SK-N-SH treated with all-trans-retinoic acid at 6 μM for 48 hours (cell line): ENCODE measurements around the gene KMT2A.

Experiments used
- PATZ1 ChIP-seq: fragments of 250-450 bp; sonication (Bioruptor Pico); IDR thresholded peaks from 2 replicates; pipeline ENCODE4 v1.8.0; 2020; ENCODE audit warnings: mild to moderate bottlenecking, moderate library complexity, borderline replicate concordance
- ZC3H10 ChIP-seq: fragments of 250-450 bp; sonication (Bioruptor Pico); IDR thresholded peaks from 2 replicates; pipeline ENCODE4 v1.5.1; 2021; ENCODE audit warnings: mild to moderate bottlenecking, moderate library complexity

GRCh38 chr11:118484405-118484804 lies 48.1 kb downstream of the KMT2A start:
- no peak for TF ChIP-seq ZC3H10 (CRISPR knock-in tag)
- no peak for TF ChIP-seq PATZ1
